ENCODE results near the gene PKD1L1. TPM values are rescaled to one million over a fixed set of nuclear protein-coding genes. Genes with fewer than 3 reads are reported as not detected.

Gene PKD1L1
- total RNA-seq, 1 experiment from 2014 or later: 0.17 TPM

- H3K27me3 ChIP-seq (ENCODE audit: insufficient read depth, low read length): no peaks in the 10 kb centered on the region
- H2AK5ac ChIP-seq (ENCODE audit: insufficient read length, low read length): no peak overlapping the region
- H3K18ac ChIP-seq (ENCODE audit: insufficient read length, low read depth, low read length): no peak overlapping the region
- no peaks in the 10 kb centered on the region for H3K79me1 ChIP-seq (ENCODE audit: insufficient read depth, low read depth, low read length, poor library complexity, severe bottlenecking)
- H3K27me3 Mint-ChIP-seq (ENCODE audit: low read depth): peaks cover 1% of the 10 kb centered on the region
- DNase-seq: no peak
- no peak overlapping the region for H3K56ac ChIP-seq (ENCODE audit: insufficient read length, low read depth, low read length)
- H2AFZ ChIP-seq (ENCODE audit: low read length): no peak overlapping the region
- H3K4me1 ChIP-seq (ENCODE audit: insufficient read depth, low read length): no peaks in the 10 kb centered on the region
- H3K23ac ChIP-seq (ENCODE audit: insufficient read length, low read depth, low read length): no peak overlapping the region
- H4K91ac ChIP-seq (ENCODE audit: insufficient read length, low read depth, low read length): no peak overlapping the region
- WGBS (ENCODE audit: extremely low coverage, insufficient read length, low lambda C conversion rate): no CpG with 5 or more reads among the region's 1 CpG
- H2BK12ac ChIP-seq (ENCODE audit: insufficient read length, low read depth, low read length): no peak overlapping the region
- no peak overlapping the region for H3K14ac ChIP-seq (ENCODE audit: insufficient read depth, low read length)
- H3K9ac ChIP-seq (ENCODE audit: extremely low read depth, insufficient read length, low read length): no peak overlapping the region
- TF ChIP-seq, protein P1, sequence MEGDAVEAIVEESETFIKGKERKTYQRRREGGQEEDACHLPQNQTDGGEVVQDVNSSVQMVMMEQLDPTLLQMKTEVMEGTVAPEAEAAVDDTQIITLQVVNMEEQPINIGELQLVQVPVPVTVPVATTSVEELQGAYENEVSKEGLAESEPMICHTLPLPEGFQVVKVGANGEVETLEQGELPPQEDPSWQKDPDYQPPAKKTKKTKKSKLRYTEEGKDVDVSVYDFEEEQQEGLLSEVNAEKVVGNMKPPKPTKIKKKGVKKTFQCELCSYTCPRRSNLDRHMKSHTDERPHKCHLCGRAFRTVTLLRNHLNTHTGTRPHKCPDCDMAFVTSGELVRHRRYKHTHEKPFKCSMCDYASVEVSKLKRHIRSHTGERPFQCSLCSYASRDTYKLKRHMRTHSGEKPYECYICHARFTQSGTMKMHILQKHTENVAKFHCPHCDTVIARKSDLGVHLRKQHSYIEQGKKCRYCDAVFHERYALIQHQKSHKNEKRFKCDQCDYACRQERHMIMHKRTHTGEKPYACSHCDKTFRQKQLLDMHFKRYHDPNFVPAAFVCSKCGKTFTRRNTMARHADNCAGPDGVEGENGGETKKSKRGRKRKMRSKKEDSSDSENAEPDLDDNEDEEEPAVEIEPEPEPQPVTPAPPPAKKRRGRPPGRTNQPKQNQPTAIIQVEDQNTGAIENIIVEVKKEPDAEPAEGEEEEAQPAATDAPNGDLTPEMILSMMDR (conservative IDR thresholded peaks at IDR 0.05): no peak
- H3K79me2 ChIP-seq (ENCODE audit: insufficient read depth, low read length): no peaks in the 10 kb centered on the region
- H2BK120ac ChIP-seq (ENCODE audit: low read depth, low read length, poor library complexity, severe bottlenecking): no peak overlapping the region
- no peak overlapping the region for H3K27ac Mint-ChIP-seq
- no peaks in the 10 kb centered on the region for H3K36me3 Mint-ChIP-seq (ENCODE audit: insufficient read depth in 1 of 3, low read depth in 3 of 3)
- no peak overlapping the region for H3K4me2 ChIP-seq (ENCODE audit: insufficient read depth, insufficient read length, low read length)
- H3K27ac ChIP-seq (ENCODE audit: insufficient read length, low read depth, low read length): no peak overlapping the region
- H2BK5ac ChIP-seq (ENCODE audit: insufficient read length, low read length): no peak overlapping the region
- H4K8ac ChIP-seq (replicated peaks; ENCODE audit: insufficient read length, low read depth, low read length): no peak overlapping the region
- no peak overlapping the region for H3K4ac ChIP-seq (ENCODE audit: low read depth, low read length)
- no peaks in the 10 kb centered on the region for H3K23me2 ChIP-seq (ENCODE audit: insufficient read length, low read depth, low read length, poor library complexity, severe bottlenecking)
- H3K9me3 ChIP-seq (ENCODE audit: control insufficient read depth, low read depth, low read length): no peaks in the 10 kb centered on the region
- H3K4me1 Mint-ChIP-seq: peaks cover 9 to 13% of the 10 kb centered on the region in 2 experiments
- no peak overlapping the region for H3T11ph ChIP-seq (ENCODE audit: low read length)
- no peak overlapping the region for H3K4me3 Mint-ChIP-seq
- no peak overlapping the region for H2BK15ac ChIP-seq (ENCODE audit: low read depth, low read length)
- no peak overlapping the region for H4K5ac ChIP-seq (ENCODE audit: insufficient read length, low read depth, low read length)
- no peaks in the 10 kb centered on the region for H4K20me1 ChIP-seq (ENCODE audit: control insufficient read depth, insufficient read depth, insufficient read length)
- H2BK20ac ChIP-seq (ENCODE audit: low read depth, low read length, poor library complexity, severe bottlenecking): no peak overlapping the region
- peaks cover 3 to 4% of the 10 kb centered on the region in 2 experiments; a peak in 3 of 5 replicates for H3K9me3 Mint-ChIP-seq
These were observed 171.9 kb downstream of the PKD1L1 start for GRCh38 chr7:47776335-47776734.
